GM12878 (cell line): ENCODE data around the gene BBS12. TPM values are rescaled to one million over a fixed set of nuclear protein-coding genes. Genes with fewer than 3 reads are reported as not detected.
A peak's percentile ranks its signal among the peaks of the same experiment; 100 is the strongest.

ENCODE experiments used
- ATF2 ChIP-seq: IDR thresholded peaks from 2 replicates; pipeline ENCODE4 v1.6.1; 2012; ENCODE audit warnings: low read length, inconsistent platforms
- CREM ChIP-seq: IDR thresholded peaks from 2 replicates; pipeline ENCODE4 v1.6.1; 2014; ENCODE audit warnings: antibody characterized with exemption, low read depth
- IKZF2 ChIP-seq, 2 experiments: fragments of 450-650 bp; IDR thresholded peaks; 2 replicates each; pipeline ENCODE4 v1.6.1; 2017; ENCODE audit warnings: mild to moderate bottlenecking in 2 of 2, moderate library complexity in 2 of 2
- MEF2A ChIP-seq: IDR thresholded peaks from 2 replicates; pipeline ENCODE4 v1.6.1; 2011; ENCODE audit warnings: low read depth, mild to moderate bottlenecking, low read length, moderate library complexity; ENCODE audit not compliant: insufficient read depth
- MTA3 ChIP-seq: IDR thresholded peaks from 2 replicates; pipeline ENCODE4 v1.6.1; 2012; ENCODE audit warnings: low read length, inconsistent platforms, borderline replicate concordance
- PML ChIP-seq: IDR thresholded peaks from 2 replicates; pipeline ENCODE4 v1.6.1; 2012; ENCODE audit warnings: low read length, inconsistent platforms
- RAD21 ChIP-seq: IDR thresholded peaks from 2 replicates; pipeline ENCODE4 v1.6.1; 2011; ENCODE audit warnings: mild to moderate bottlenecking, low read depth, low read length, moderate library complexity; ENCODE audit not compliant: insufficient read depth
- SP1 ChIP-seq: IDR thresholded peaks from one replicate; pipeline ENCODE4 v1.6.1; 2011; ENCODE audit warnings: low read depth, low read length
- STAT3 ChIP-seq: IDR thresholded peaks from 2 replicates; pipeline ENCODE4 v1.6.1; 2011; ENCODE audit warnings: low read depth, low read length, improper control_type of control experiment
- ZBTB4 ChIP-seq: fragments of 450-650 bp; formaldehyde crosslinking; IDR thresholded peaks from 2 replicates; pipeline ENCODE4 v1.4.0; 2022; ENCODE audit warnings: mild to moderate bottlenecking, moderate library complexity
- polyA plus RNA-seq, 11 experiments: library from polyadenylated mRNA; depleted of rRNA in 4 of 11; unstranded in 6 of 11; stranded (reverse) in 5 of 11; fragments of >200 nt; fragmentation: Nextera tagmentation in 4 of 11; fragmentation: Illumina TruSeq in 1 of 11; extraction: Ambion mirVana in 4 of 11; extraction: Trizol in 1 of 11; gene quantifications; 1 replicate in 1 of 11; 2 replicates in 10 of 11; pipeline versions ENCODE4 v1.2.1 to v1.2.3, GENCODE V29; 2011 to 2016; ENCODE audit warnings: inconsistent platforms in 2 of 11, missing spikeins in 2 of 11, low read depth in 1 of 11
- total RNA-seq, 4 experiments: library from RNA; depleted of rRNA in 3 of 4; stranded (reverse); fragments of >200 nt in 3 of 4; fragmentation: Illumina TruSeq in 1 of 4; extraction: Trizol in 1 of 4; gene quantifications; 2 replicates each; pipeline versions ENCODE4 v1.2.1 to v1.2.3, GENCODE V29; 2013 to 2021
- TF ChIP-seq, protein P1 (sequence below): IDR thresholded peaks from 2 replicates; pipeline ENCODE4 v1.6.1; 2011; ENCODE audit warnings: borderline replicate concordance, low read depth, mild to moderate bottlenecking, moderate library complexity, low read length; ENCODE audit not compliant: insufficient read depth, poor library complexity, severe bottlenecking
- TF ChIP-seq, protein P2 (sequence below): fragments of 450-650 bp; conservative IDR thresholded peaks from 2 replicates; pipeline ENCODE4 v1.6.1; 2017; ENCODE audit warnings: mild to moderate bottlenecking, moderate library complexity

Gene BBS12
- total and polyA plus RNA-seq, 10 of the 15 experiments (the other 5 are each of a cell fraction or from before 2014, with no cell fraction given): 0.15 to 0.63 (median 0.42) TPM

DNA sequence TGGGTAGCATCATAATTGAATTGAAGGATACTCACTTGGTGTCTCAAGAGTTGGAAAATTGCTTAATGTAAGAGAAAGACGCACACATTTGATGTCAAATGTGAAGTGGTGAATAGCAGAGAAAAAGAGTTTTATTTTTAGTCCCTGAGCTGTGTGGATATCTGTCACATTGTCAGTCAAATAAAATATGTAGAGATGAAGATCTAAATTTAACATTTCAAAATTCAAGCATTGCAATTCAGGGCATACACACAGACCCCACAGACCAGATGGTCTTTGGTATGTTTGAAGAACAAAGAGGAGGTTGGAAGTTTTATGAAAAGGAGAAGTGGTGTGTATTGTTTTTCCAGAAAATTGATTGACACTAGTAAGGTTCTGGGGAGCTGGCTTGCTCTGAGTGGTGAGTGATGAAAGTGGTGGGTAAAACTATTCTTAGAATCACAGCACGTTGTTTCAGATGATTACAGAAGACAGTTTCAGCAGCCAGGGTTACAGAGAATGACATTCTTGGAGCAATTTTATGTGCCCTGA lies 44.9 kb upstream of the BBS12 start (continued):
- TF ChIP-seq PML (no peak), SP1 (no peak), MEF2A (0 out of 2 replicates have a peak, but pooled peaks have one; percentile 66), MTA3 (no peak), CREM (no peak), IKZF2 (IDR thresholded peaks at IDR 0.05) (0 out of 4 replicates have a peak, but pooled peaks of 1 of the 2 experiments have one; percentile 8), RAD21 (no peak), STAT3 (no peak), ATF2 (peak; percentile 33; the same call in 1 of the 2 replicates), ZBTB4 (CRISPR knock-in tag) (no peak)
- TF ChIP-seq, protein P1, sequence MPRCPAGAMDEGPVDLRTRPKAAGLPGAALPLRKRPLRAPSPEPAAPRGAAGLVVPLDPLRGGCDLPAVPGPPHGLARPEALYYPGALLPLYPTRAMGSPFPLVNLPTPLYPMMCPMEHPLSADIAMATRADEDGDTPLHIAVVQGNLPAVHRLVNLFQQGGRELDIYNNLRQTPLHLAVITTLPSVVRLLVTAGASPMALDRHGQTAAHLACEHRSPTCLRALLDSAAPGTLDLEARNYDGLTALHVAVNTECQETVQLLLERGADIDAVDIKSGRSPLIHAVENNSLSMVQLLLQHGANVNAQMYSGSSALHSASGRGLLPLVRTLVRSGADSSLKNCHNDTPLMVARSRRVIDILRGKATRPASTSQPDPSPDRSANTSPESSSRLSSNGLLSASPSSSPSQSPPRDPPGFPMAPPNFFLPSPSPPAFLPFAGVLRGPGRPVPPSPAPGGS: no peak
- TF ChIP-seq, protein P2, sequence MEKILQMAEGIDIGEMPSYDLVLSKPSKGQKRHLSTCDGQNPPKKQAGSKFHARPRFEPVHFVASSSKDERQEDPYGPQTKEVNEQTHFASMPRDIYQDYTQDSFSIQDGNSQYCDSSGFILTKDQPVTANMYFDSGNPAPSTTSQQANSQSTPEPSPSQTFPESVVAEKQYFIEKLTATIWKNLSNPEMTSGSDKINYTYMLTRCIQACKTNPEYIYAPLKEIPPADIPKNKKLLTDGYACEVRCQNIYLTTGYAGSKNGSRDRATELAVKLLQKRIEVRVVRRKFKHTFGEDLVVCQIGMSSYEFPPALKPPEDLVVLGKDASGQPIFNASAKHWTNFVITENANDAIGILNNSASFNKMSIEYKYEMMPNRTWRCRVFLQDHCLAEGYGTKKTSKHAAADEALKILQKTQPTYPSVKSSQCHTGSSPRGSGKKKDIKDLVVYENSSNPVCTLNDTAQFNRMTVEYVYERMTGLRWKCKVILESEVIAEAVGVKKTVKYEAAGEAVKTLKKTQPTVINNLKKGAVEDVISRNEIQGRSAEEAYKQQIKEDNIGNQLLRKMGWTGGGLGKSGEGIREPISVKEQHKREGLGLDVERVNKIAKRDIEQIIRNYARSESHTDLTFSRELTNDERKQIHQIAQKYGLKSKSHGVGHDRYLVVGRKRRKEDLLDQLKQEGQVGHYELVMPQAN: no peak
